HCT116 (cell line): ENCODE data around the gene GOLT1A. TPM values are rescaled to one million over a fixed set of nuclear protein-coding genes. Genes with fewer than 3 reads are reported as not detected.

ENCODE experiments used
- ATAC-seq: fragments of 200-7000 bp; cut with Tn5 transposase; 2 replicates; pipeline ENCODE4 v1.9.1; 2020; ENCODE audit warnings: mild to moderate bottlenecking, moderate library complexity
- BruUV-seq: library from RNA; stranded (reverse); fragments of 400-500 nt; replicated peaks from 2 replicates; lab custom pipeline; 2021; lab: Mats Ljungman, UMichigan
- CTCF ChIA-PET: fragments of 300-600 bp; sonication (Branson Sonifier 250); formaldehyde crosslinking; loops from one replicate; lab custom pipeline; 2021; ENCODE audit warnings: antibody characterized with exemption; lab: Charles Lee
- POLR2A ChIA-PET: fragments of 300-600, 350-600 bp; sonication (Branson Sonifier 250); formaldehyde crosslinking; loops from one replicate; lab custom pipeline; 2021; ENCODE audit warnings: antibody characterized with exemption; lab: Charles Lee
- RAD21 ChIA-PET, 2 experiments: fragments of 300-600 bp; sonication (Branson Sonifier 250); formaldehyde crosslinking; loops; one replicate each; lab custom pipeline; 2023; ENCODE audit warnings: low total read pairs in 2 of 2; ENCODE audit not compliant: uncharacterized antibody in 2 of 2, unreplicated experiment in 2 of 2, low non-redundant PET in 1 of 2; lab: Charles Lee
- DNase-seq: peaks from one replicate; pipeline ENCODE4 v3.0.0-alpha.2; 2010; ENCODE audit warnings: low read depth, low spot score
- H2AFZ ChIP-seq: fragments of 200-600 bp; shearing (Covaris generic), sonication (generic); 2 replicates; pipeline ENCODE4 v1.6.1; 2017; ENCODE audit warnings: low read depth, mixed run types, mixed read lengths, antibody characterized with exemption, low read length; ENCODE audit not compliant: poor library complexity, severe bottlenecking
- H3K27ac ChIP-seq: 2 replicates; pipeline ENCODE4 v1.5.1; 2012; ENCODE audit warnings: low read depth, low read length
- H3K27me3 ChIP-seq: fragments of 200-600 bp; sonication (generic); 2 replicates; pipeline ENCODE4 v1.6.1; 2016; ENCODE audit warnings: mixed run types, low read length, mixed read lengths; ENCODE audit not compliant: insufficient read depth
- H3K36me3 ChIP-seq, 2 experiments: fragments of 200-500 bp in 1 of 2; fragments of 200-600 bp in 1 of 2; sonication (Bioruptor generic) in 1 of 2; sonication (generic) in 1 of 2; 2 replicates each; pipeline versions ENCODE4 v1.5.1 to v1.6.1; 2014 to 2016; ENCODE audit warnings: low read length in 2 of 2, inconsistent platforms in 1 of 2, mixed read lengths in 1 of 2, mixed run types in 1 of 2; ENCODE audit not compliant: insufficient read depth in 2 of 2, control insufficient read depth in 1 of 2
- H3K4me1 ChIP-seq, 2 experiments: fragments of 200-600 bp in 1 of 2; sonication (generic) in 1 of 2; 2 replicates each; pipeline versions ENCODE4 v1.5.1 to v1.6.1; 2012 to 2017; ENCODE audit warnings: low read length in 2 of 2, inconsistent platforms in 1 of 2, mild to moderate bottlenecking in 1 of 2, mixed read lengths in 1 of 2, mixed run types in 1 of 2, moderate library complexity in 1 of 2; ENCODE audit not compliant: insufficient read depth in 2 of 2, control insufficient read depth in 1 of 2
- H3K4me2 ChIP-seq: fragments of 200-600 bp; sonication (generic); 2 replicates; pipeline ENCODE4 v1.6.1; 2017; ENCODE audit warnings: mixed run types, low read length, mixed read lengths
- H3K4me3 ChIP-seq, 2 experiments: fragments of 200-600 bp in 1 of 2; sonication (generic) in 1 of 2; replicated peaks in 1 of 2; 2 replicates each; pipeline ENCODE4 v1.5.1; 2011 to 2016; ENCODE audit warnings: low read length in 2 of 2, control low read depth in 1 of 2, low read depth in 1 of 2, mild to moderate bottlenecking in 1 of 2, mixed read lengths in 1 of 2, mixed run types in 1 of 2
- H3K79me2 ChIP-seq: fragments of 200-600 bp; sonication (generic); 2 replicates; pipeline ENCODE4 v1.6.1; 2017; ENCODE audit warnings: mild to moderate bottlenecking, mixed run types, low read length, moderate library complexity, mixed read lengths; ENCODE audit not compliant: insufficient read depth
- H3K9ac ChIP-seq: fragments of 200-600 bp; sonication (generic); 2 replicates; pipeline ENCODE4 v1.6.1; 2016; ENCODE audit warnings: low read length, mixed read lengths
- H3K9me2 ChIP-seq: fragments of 200-600 bp; sonication (generic), shearing (Covaris generic); 2 replicates; pipeline ENCODE4 v1.6.1; 2017; ENCODE audit warnings: mixed run types, mild to moderate bottlenecking, moderate library complexity; ENCODE audit not compliant: insufficient read depth
- H3K9me3 ChIP-seq, 2 experiments: fragments of 200-500 bp in 1 of 2; fragments of 200-600 bp in 1 of 2; sonication (Bioruptor generic) in 1 of 2; sonication (generic) in 1 of 2; 2 replicates each; pipeline ENCODE4 v1.6.1; 2014 to 2017; ENCODE audit warnings: low read length in 2 of 2, mixed read lengths in 2 of 2, inconsistent platforms in 1 of 2, low read depth in 1 of 2, mild to moderate bottlenecking in 1 of 2, mixed run types in 1 of 2, moderate library complexity in 1 of 2; ENCODE audit not compliant: control insufficient read depth in 1 of 2, insufficient read depth in 1 of 2
- H4K20me1 ChIP-seq: fragments of 200-600 bp; sonication (generic), shearing (Covaris generic); 2 replicates; pipeline ENCODE4 v1.6.1; 2017; ENCODE audit warnings: mixed run types, mild to moderate bottlenecking, moderate library complexity; ENCODE audit not compliant: insufficient read depth
- ATF3 ChIP-seq: IDR thresholded peaks from 2 replicates; pipeline ENCODE4 v1.6.1; 2012
- CBX3 ChIP-seq: IDR thresholded peaks from 2 replicates; pipeline ENCODE4 v1.6.1; 2012; ENCODE audit warnings: low read depth
- CTCF ChIP-seq, 3 experiments: fragments of 200-600 bp in 1 of 3; sonication (generic) in 1 of 3; IDR thresholded peaks in 2 of 3; conservative IDR thresholded peaks in 1 of 3; 2 replicates each; pipeline ENCODE4 v1.5.1; 2012 to 2017; ENCODE audit warnings: low read depth in 2 of 3, low read length in 2 of 3, antibody characterized with exemption in 1 of 3, borderline replicate concordance in 1 of 3, control low read depth in 1 of 3, mild to moderate bottlenecking in 1 of 3, mixed read lengths in 1 of 3, mixed run types in 1 of 3, moderate library complexity in 1 of 3; ENCODE audit not compliant: insufficient read depth in 1 of 3
- EGR1 ChIP-seq: IDR thresholded peaks from 2 replicates; pipeline ENCODE4 v1.6.1; 2012; ENCODE audit warnings: low read depth
- EZH2 ChIP-seq: fragments of 200-600 bp; sonication (generic); IDR thresholded peaks from 2 replicates; pipeline ENCODE4 v1.6.1; 2017; ENCODE audit warnings: antibody characterized with exemption, mixed run types
- EZH2phosphoT487 ChIP-seq: fragments of 200-600 bp; IDR thresholded peaks from 2 replicates; pipeline ENCODE4 v1.6.1; 2018; ENCODE audit warnings: antibody characterized with exemption, borderline replicate concordance
- FOSL1 ChIP-seq: IDR thresholded peaks from 2 replicates; pipeline ENCODE4 v1.6.1; 2012; ENCODE audit warnings: low read depth
- POLR2A ChIP-seq: IDR thresholded peaks from 2 replicates; pipeline ENCODE4 v1.7.0; 2011; ENCODE audit warnings: borderline replicate concordance; ENCODE audit not compliant: insufficient read depth, insufficient read length; ENCODE audit errors: extremely low read depth
- POLR2AphosphoS5 ChIP-seq: IDR thresholded peaks from 2 replicates; pipeline ENCODE4 v1.6.1; 2011; ENCODE audit warnings: mild to moderate bottlenecking, low read depth, low read length, moderate library complexity
- SRF ChIP-seq: IDR thresholded peaks from 2 replicates; pipeline ENCODE4 v1.6.1; 2012; ENCODE audit warnings: low read depth
- intact Hi-C: fragments of 100-400 bp; cut with micrococcal nuclease; formaldehyde crosslinking; loops from 2 replicates; pipeline ENCODE4 v1.10.0; 2022
- total RNA-seq: library from RNA; stranded (reverse); gene quantifications from one replicate; pipeline ENCODE4 v1.2.1, GENCODE V29; 2021; ENCODE audit not compliant: unreplicated experiment
- TF ChIP-seq, protein P1 (sequence below): IDR thresholded peaks from 2 replicates; pipeline ENCODE4 v1.6.1; 2012; ENCODE audit warnings: low read depth

GOLT1A gene
- total RNA-seq, 1 experiment from 2014 or later, result 8.0 TPM

DNA sequence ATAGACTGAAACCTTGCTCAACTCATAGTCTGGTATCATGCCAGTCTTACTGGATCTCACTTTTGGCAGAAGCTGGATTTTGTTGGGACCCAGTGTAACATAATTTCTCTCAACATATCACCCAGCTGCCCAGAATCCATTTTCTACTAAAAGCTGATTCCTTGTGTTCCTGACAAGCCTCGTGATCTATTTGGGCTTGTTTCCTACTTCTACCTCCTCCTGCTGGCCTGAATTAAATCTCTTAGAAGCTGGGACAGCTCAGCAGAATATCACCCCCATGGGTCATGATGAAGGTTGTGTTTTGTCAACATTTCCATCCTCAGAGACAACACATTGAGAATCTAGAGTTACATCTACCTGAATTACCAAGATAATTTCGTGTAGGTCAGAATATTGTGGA, 7.7 kb downstream of the GOLT1A start:
- DNase-seq (no peak), ATAC-seq (no peak)
- no TSS peak for BruUV-seq

GRCh38 chr1:204205486-204205885, 8.3 kb downstream of the GOLT1A start:
- Histone ChIP-seq H3K9me2 (no peaks in the 10 kb centered on the region), H4K20me1 (no peaks in the 10 kb centered on the region), H3K36me3 (no peaks in the 10 kb centered on the region), H3K79me2 (0 out of 2 replicates have a peak, but pooled peaks cover 4% of the 10 kb centered on the region), H3K4me1 (peaks cover 8 to 27% of the 10 kb centered on the region in 2 experiments), H3K4me3 (no peak overlapping the region), H3K27ac (no peak overlapping the region), H3K9me3 (no peaks in the 10 kb centered on the region), H3K4me2 (no peak overlapping the region), H3K27me3 (no peaks in the 10 kb centered on the region), H2AFZ (no peak overlapping the region), H3K9ac (no peak overlapping the region)
- ChIA-PET POLR2A (no interaction called here), RAD21 (interaction anchor here (1.6 to 3.3 kb wide), 2 partner anchors 42 to 43 kb away, joined by 5 to 17 read pairs; no protein-coding TSS in a partner anchor), CTCF (interaction anchor here (0.9 to 3.3 kb wide), 6 partner anchors 8 to 193 kb away, joined by 3 to 53 read pairs (median 6); partner anchors contain the start of gene GOLT1A)
- ATAC-seq, result no peak
- intact Hi-C loops, result no loop called here
- no TSS peak for BruUV-seq
- DNase-seq, result no peak
- TF ChIP-seq POLR2AphosphoS5 (no peak), EGR1 (no peak), EZH2 (no peak), FOSL1 (no peak), POLR2A (no peak), SRF (no peak), EZH2phosphoT487 (no peak), ATF3 (no peak)
- TF ChIP-seq, protein P1, sequence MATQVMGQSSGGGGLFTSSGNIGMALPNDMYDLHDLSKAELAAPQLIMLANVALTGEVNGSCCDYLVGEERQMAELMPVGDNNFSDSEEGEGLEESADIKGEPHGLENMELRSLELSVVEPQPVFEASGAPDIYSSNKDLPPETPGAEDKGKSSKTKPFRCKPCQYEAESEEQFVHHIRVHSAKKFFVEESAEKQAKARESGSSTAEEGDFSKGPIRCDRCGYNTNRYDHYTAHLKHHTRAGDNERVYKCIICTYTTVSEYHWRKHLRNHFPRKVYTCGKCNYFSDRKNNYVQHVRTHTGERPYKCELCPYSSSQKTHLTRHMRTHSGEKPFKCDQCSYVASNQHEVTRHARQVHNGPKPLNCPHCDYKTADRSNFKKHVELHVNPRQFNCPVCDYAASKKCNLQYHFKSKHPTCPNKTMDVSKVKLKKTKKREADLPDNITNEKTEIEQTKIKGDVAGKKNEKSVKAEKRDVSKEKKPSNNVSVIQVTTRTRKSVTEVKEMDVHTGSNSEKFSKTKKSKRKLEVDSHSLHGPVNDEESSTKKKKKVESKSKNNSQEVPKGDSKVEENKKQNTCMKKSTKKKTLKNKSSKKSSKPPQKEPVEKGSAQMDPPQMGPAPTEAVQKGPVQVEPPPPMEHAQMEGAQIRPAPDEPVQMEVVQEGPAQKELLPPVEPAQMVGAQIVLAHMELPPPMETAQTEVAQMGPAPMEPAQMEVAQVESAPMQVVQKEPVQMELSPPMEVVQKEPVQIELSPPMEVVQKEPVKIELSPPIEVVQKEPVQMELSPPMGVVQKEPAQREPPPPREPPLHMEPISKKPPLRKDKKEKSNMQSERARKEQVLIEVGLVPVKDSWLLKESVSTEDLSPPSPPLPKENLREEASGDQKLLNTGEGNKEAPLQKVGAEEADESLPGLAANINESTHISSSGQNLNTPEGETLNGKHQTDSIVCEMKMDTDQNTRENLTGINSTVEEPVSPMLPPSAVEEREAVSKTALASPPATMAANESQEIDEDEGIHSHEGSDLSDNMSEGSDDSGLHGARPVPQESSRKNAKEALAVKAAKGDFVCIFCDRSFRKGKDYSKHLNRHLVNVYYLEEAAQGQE, result no peak

More for the DNA sequence above, 7.7 kb downstream of the GOLT1A start:
- Histone ChIP-seq H3K9me3 (no peaks in the 10 kb centered on the region), H3K9me2 (no peaks in the 10 kb centered on the region), H2AFZ (no peak overlapping the region), H3K27ac (no peak overlapping the region), H3K4me1 (peaks cover 8 to 27% of the 10 kb centered on the region in 2 experiments), H4K20me1 (no peaks in the 10 kb centered on the region), H3K4me2 (no peak overlapping the region), H3K9ac (no peak overlapping the region)
- intact Hi-C loops, result loop anchor here (2.0 kb wide), 1 partner anchor 345 kb away; the partner anchor contains the start of gene SNRPE
- POLR2A ChIA-PET, result no interaction called here
- TF ChIP-seq CTCF (IDR thresholded peaks at IDR 0.05 in 2 of 3, conservative IDR thresholded peaks at IDR 0.05 in 1 of 3; ENCODE audit: borderline replicate concordance in 1 of 3, insufficient read depth in 1 of 3, low read depth in 2 of 3, low read length in 2 of 3), result peak in 1 of 3 experiments; percentile 27; a peak in 1 of 6 replicates
- no peak for TF ChIP-seq CBX3
- TF ChIP-seq, all 23 proteins: peak for 1
- Histone ChIP-seq H3K27me3 (no peaks in the 10 kb centered on the region), H3K79me2 (0 out of 2 replicates have a peak, but pooled peaks cover 4% of the 10 kb centered on the region), H3K4me3 (no peak overlapping the region), H3K36me3 (no peaks in the 10 kb centered on the region)
- CTCF ChIA-PET, result interaction anchor here (0.6 to 3.3 kb wide), 11 partner anchors 8 to 1243 kb away, joined by 3 to 53 read pairs (median 3); partner anchors contain the start of genes GOLT1A and SNRPE
- RAD21 ChIA-PET, result interaction anchor here (1.6 to 3.3 kb wide), 2 partner anchors 43 to 44 kb away, joined by 5 to 17 read pairs; no protein-coding TSS in a partner anchor
